Mammary epithelial cell (primary cell): ENCODE data around the gene VSTM4.

Experiments used
- EZH2 ChIP-seq: IDR thresholded peaks from 2 replicates; pipeline ENCODE4 v1.6.1; 2012; ENCODE audit warnings: low read length, inconsistent platforms, borderline replicate concordance
- TF ChIP-seq, protein P1 (sequence below), 2 donors: IDR thresholded peaks in 1 of 2; conservative IDR thresholded peaks in 1 of 2; 2 replicates each; pipeline ENCODE4 v1.5.1; 2011 to 2012; ENCODE audit warnings: inconsistent platforms in 2 of 2, low read length in 2 of 2, mild to moderate bottlenecking in 2 of 2, control low read depth in 1 of 2, low read depth in 1 of 2; ENCODE audit not compliant: insufficient read depth in 1 of 2; ENCODE audit errors: extremely low read depth in 1 of 2

DNA sequence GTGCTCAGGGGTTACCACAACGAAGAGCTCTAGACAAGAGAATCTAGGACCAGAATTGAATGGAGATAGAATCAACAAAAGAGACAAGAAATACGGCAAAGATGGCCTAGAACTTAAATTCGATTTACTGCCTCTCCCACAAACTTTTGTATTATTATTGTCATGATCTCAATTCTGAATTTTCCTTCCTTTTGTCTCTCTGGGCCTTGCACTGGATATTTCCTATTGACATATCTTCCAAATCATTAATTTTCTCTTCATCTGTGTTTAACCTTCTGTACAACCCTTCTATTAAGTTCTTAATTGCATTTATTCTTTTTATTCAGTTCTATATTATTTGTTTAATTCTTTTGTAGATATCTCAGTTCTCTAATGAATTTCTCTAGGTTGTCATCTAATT is 28.4 kb downstream of the VSTM4 start:
- TF ChIP-seq, protein P1, sequence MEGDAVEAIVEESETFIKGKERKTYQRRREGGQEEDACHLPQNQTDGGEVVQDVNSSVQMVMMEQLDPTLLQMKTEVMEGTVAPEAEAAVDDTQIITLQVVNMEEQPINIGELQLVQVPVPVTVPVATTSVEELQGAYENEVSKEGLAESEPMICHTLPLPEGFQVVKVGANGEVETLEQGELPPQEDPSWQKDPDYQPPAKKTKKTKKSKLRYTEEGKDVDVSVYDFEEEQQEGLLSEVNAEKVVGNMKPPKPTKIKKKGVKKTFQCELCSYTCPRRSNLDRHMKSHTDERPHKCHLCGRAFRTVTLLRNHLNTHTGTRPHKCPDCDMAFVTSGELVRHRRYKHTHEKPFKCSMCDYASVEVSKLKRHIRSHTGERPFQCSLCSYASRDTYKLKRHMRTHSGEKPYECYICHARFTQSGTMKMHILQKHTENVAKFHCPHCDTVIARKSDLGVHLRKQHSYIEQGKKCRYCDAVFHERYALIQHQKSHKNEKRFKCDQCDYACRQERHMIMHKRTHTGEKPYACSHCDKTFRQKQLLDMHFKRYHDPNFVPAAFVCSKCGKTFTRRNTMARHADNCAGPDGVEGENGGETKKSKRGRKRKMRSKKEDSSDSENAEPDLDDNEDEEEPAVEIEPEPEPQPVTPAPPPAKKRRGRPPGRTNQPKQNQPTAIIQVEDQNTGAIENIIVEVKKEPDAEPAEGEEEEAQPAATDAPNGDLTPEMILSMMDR (conservative IDR thresholded peaks at IDR 0.05 in 1 of 2, IDR thresholded peaks at IDR 0.05 in 1 of 2; ENCODE audit: extremely low read depth in 1 of 2, insufficient read depth in 1 of 2, low read depth in 1 of 2, low read length in 2 of 2), result no peak
- no peak for TF ChIP-seq EZH2
